ENCODE data around the gene PNLDC1.

PNLDC1 gene

DNA sequence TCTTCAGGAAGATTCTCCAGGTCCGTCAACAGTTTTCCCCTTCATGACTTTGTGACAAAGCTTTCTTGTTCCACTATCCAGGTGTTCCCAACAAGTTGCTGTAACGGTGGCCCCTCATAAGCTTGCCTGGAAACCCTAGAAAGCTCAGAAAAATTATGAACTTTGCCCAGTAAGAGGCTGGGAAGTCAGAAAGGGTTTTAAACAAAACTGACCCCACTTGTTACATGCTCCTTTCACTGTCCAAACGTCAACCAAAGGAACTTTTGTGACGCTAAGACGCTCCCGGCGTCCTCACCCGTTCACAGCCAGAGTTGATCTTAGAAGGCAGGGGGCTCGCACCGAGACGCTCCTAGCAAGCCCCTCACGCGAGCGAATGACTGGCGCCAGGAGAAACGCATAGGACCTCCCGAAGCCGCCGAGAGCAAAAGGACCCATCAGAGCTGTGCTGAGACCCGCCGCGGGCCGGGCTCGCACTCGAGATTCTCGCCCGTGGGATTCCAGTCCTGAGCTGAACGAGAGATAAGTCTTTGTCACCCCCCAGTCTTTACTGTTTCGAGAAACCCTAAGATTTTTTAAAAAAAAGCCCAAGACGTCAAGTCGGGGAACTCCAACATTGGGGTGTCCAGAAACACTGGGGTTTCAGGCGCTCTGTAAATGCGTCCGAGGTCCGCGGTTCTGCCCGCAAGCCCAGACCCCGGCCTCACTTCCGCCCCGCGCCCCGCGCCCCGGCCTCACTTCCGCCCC lies 38.8 kb upstream of the PNLDC1 start:
- H2AFZ ChIP-seq (ENCODE audit: low read length), result peak overlapping the region; percentile 93
- peaks cover 5% of the 10 kb centered on the region for H4K20me1 ChIP-seq (ENCODE audit: insufficient read depth, low read length, poor library complexity, severe bottlenecking)
- no peaks in the 10 kb centered on the region for H3F3A ChIP-seq (ENCODE audit: low read depth)
- peaks cover 21% of the 10 kb centered on the region for H3K4me1 ChIP-seq (ENCODE audit: insufficient read depth, low read length, poor library complexity, severe bottlenecking)
- peaks cover 54% of the 10 kb centered on the region for H3K79me2 ChIP-seq (ENCODE audit: insufficient read depth, low read length)
- H3K9me2 ChIP-seq (replicated peaks; ENCODE audit: low read depth, low read length), result no peaks in the 10 kb centered on the region
- peak overlapping the region; percentile 94 for H3K4me3 ChIP-seq (ENCODE audit: low read length, poor library complexity, severe bottlenecking)
- no peaks in the 10 kb centered on the region for H3K9me3 ChIP-seq (ENCODE audit: insufficient read depth, low read depth, low read length)
- peak overlapping the region; percentile 97 for H3K4me2 ChIP-seq (ENCODE audit: low read depth, low read length, poor library complexity, severe bottlenecking)
- H3K27me3 ChIP-seq (ENCODE audit: insufficient read depth, low read length, poor library complexity, severe bottlenecking), result no peaks in the 10 kb centered on the region
- peaks cover 25% of the 10 kb centered on the region; the same call in 1 of the 2 replicates for H3K36me3 ChIP-seq (ENCODE audit: insufficient read depth, low read length)
- H3K9ac ChIP-seq (ENCODE audit: low read depth, low read length, poor library complexity, severe bottlenecking), result peak overlapping the region; percentile 96
- TF ChIP-seq EZH2phosphoT487 (IDR thresholded peaks at IDR 0.05; ENCODE audit: borderline replicate concordance) (no peak), CTCF (conservative IDR thresholded peaks at IDR 0.05; ENCODE audit: low read length) (no peak)

GRCh38 chr6:159761873-159762680 lies 38.0 kb upstream of the PNLDC1 start, which contains the start of gene ACAT2:
Gene ACAT2, plus strand, starts transcription at chr6:159762045. Its CDS starts 43 bp downstream, at chr6:159762088.
- Histone ChIP-seq H3K27me3 (ENCODE audit: insufficient read depth, low read length, poor library complexity, severe bottlenecking) (no peaks in the 10 kb centered on the region), H3K4me3 (ENCODE audit: low read length, poor library complexity, severe bottlenecking) (peak within 1 kb of the TSS; percentile 94), H3K9me2 (replicated peaks; ENCODE audit: low read depth, low read length) (no peaks in the 10 kb centered on the region), H3K4me2 (ENCODE audit: low read depth, low read length, poor library complexity, severe bottlenecking) (peak within 1 kb of the TSS; percentile 97), H3K36me3 (ENCODE audit: insufficient read depth, low read length) (peaks cover 25% of the 10 kb centered on the region; the same call in 1 of the 2 replicates), H3F3A (ENCODE audit: low read depth) (no peaks in the 10 kb centered on the region), H3K4me1 (ENCODE audit: insufficient read depth, low read length, poor library complexity, severe bottlenecking) (peaks cover 27% of the 10 kb centered on the region), H4K20me1 (ENCODE audit: insufficient read depth, low read length, poor library complexity, severe bottlenecking) (peaks cover 5% of the 10 kb centered on the region), H3K79me2 (ENCODE audit: insufficient read depth, low read length) (peaks cover 62% of the 10 kb centered on the region), H3K9me3 (ENCODE audit: insufficient read depth, low read depth, low read length) (no peaks in the 10 kb centered on the region), H2AFZ (ENCODE audit: low read length) (peak within 1 kb of the TSS; percentile 93), H3K9ac (ENCODE audit: low read depth, low read length, poor library complexity, severe bottlenecking) (peak within 1 kb of the TSS; percentile 96)
- TF ChIP-seq CTCF (conservative IDR thresholded peaks at IDR 0.05; ENCODE audit: low read length), result no peak
- TF ChIP-seq EZH2phosphoT487 (IDR thresholded peaks at IDR 0.05; ENCODE audit: borderline replicate concordance), result no peak

DNA sequence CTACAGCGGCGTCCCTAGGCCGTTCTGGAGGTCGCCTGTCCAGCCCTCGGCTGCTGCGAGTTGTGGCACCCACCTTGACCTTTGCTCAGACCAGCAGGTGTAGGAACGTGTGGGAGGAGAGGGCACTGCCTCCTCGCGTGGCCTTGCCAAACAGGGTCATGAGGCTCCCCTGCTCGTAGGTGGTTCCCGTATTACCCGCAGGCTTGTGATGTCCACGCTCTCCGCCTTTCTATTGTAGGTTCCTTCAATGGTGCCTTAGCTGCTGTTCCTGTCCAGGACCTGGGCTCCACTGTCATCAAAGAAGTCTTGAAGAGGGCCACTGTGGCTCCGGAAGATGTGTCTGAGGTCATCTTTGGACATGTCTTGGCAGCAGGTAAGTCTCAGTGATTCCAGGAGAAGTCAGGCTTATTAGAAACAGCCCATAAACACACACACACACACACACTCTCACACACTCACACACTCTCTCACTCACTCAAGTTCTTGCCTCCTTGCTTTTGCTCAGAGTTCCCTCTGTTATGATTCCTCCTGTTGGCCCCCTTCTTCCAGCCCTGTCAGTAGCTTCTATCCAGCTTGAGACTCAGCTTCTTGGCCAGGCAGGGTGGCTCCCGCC lies 37.3 kb upstream of the PNLDC1 start:
- no peaks in the 10 kb centered on the region for H3F3A ChIP-seq (ENCODE audit: low read depth)
- peaks cover 67% of the 10 kb centered on the region for H3K79me2 ChIP-seq (ENCODE audit: insufficient read depth, low read length)
- H3K9ac ChIP-seq (ENCODE audit: low read depth, low read length, poor library complexity, severe bottlenecking), result peak overlapping the region; percentile 96
- H3K36me3 ChIP-seq (ENCODE audit: insufficient read depth, low read length), result peaks cover 27% of the 10 kb centered on the region; the same call in 1 of the 2 replicates
- peaks cover 5% of the 10 kb centered on the region for H4K20me1 ChIP-seq (ENCODE audit: insufficient read depth, low read length, poor library complexity, severe bottlenecking)
- H3K9me2 ChIP-seq (replicated peaks; ENCODE audit: low read depth, low read length), result no peaks in the 10 kb centered on the region
- no peaks in the 10 kb centered on the region for H3K9me3 ChIP-seq (ENCODE audit: insufficient read depth, low read depth, low read length)
- TF ChIP-seq CTCF (conservative IDR thresholded peaks at IDR 0.05; ENCODE audit: low read length) (no peak), EZH2phosphoT487 (IDR thresholded peaks at IDR 0.05; ENCODE audit: borderline replicate concordance) (no peak)
- peak overlapping the region; percentile 79 for H2AFZ ChIP-seq (ENCODE audit: low read length)
- peaks cover 27% of the 10 kb centered on the region for H3K4me1 ChIP-seq (ENCODE audit: insufficient read depth, low read length, poor library complexity, severe bottlenecking)
- H3K4me2 ChIP-seq (ENCODE audit: low read depth, low read length, poor library complexity, severe bottlenecking), result peak overlapping the region; percentile 86
- H3K4me3 ChIP-seq (ENCODE audit: low read length, poor library complexity, severe bottlenecking), result peak overlapping the region; percentile 94
- H3K27me3 ChIP-seq (ENCODE audit: insufficient read depth, low read length, poor library complexity, severe bottlenecking), result no peaks in the 10 kb centered on the region

All from Loucy (cell line).